Adrenal gland (tissue), 12 donors: ENCODE measurements around the gene MYADM. TPM values are rescaled to one million over a fixed set of nuclear protein-coding genes. Genes with fewer than 3 reads are reported as not detected.

ENCODE experiments used
- DNase-seq, 7 donors: peaks; one replicate each; pipeline ENCODE4 v3.0.0-alpha.2; 2019 to 2020
- H3K27ac ChIP-seq, 5 donors: fragments of 200-600 bp; sonication (generic) in 4 of 5; 1 replicate in 3 of 5; 2 replicates in 2 of 5; pipeline versions ENCODE4 v1.5.1 to v1.8.0; 2016 to 2020; ENCODE audit warnings: mild to moderate bottlenecking in 1 of 5
- H3K27me3 ChIP-seq: fragments of 200-600 bp; 2 replicates; pipeline ENCODE4 v1.8.0; 2021
- H3K36me3 ChIP-seq, 2 donors: fragments of 200-600 bp; replicated peaks in 1 of 2; 1 replicate in 1 of 2; 2 replicates in 1 of 2; pipeline versions ENCODE4 v1.5.1 to v1.8.0; 2018 to 2022
- H3K4me1 ChIP-seq, 2 donors: fragments of 200-600 bp; replicated peaks in 1 of 2; 1 replicate in 1 of 2; 2 replicates in 1 of 2; pipeline versions ENCODE4 v1.5.1 to v1.8.0; 2018 to 2021
- H3K4me3 ChIP-seq, 4 donors: fragments of 200-600 bp; sonication (generic) in 3 of 4; one replicate each; pipeline ENCODE4 v1.5.1; 2016 to 2018
- H3K9me3 ChIP-seq, 3 donors: fragments of 200-600 bp; sonication (generic) in 1 of 3; replicated peaks in 1 of 3; 1 replicate in 2 of 3; 2 replicates in 1 of 3; pipeline versions ENCODE4 v1.5.1 to v1.8.0; 2016 to 2021
- POLR2A ChIP-seq, 2 donors: fragments of 450-650 bp; IDR thresholded peaks; one replicate each; pipeline ENCODE4 v1.6.1; 2017; ENCODE audit warnings: antibody characterized with exemption in 2 of 2, mild to moderate bottlenecking in 2 of 2, moderate library complexity in 1 of 2
- WGBS, 4 donors: extraction: QIAGEN DNeasy Blood & Tissue Kit in 2 of 4; methylation state at CpG; one replicate each; pipeline versions ENCODE4 v1.1.5 to v1.1.7; 2013 to 2017; 5-methylcytosine and 5-hydroxymethylcytosine counted together
- intact Hi-C, 2 donors: fragments of 100-400 bp; cut with DNase I; formaldehyde crosslinking; loops; one replicate each; pipeline versions ENCODE4 v1.14.1 to v1.15.0; 2022 to 2023
- polyA plus RNA-seq, 3 donors: library from polyadenylated mRNA; stranded (reverse); fragments of 200-250 nt in 2 of 3; fragments of 350-450 nt in 1 of 3; fragmentation: Illumina TruSeq in 1 of 3; extraction: RNeasy Lipid Tissue Mini Kit (QIAGEN cat#74804) in 1 of 3; gene quantifications; one replicate each; pipeline ENCODE4 v1.2.3, GENCODE V29; 2013 to 2014
- total RNA-seq, 9 donors: library from RNA; depleted of rRNA in 4 of 9; stranded (reverse); fragments of >200 nt in 4 of 9; fragments of 120-200 nt in 1 of 9; fragmentation: NEBNext Ultra II Directional in 1 of 9; extraction: Animal tissue kit (Norgen Biotek cat#: 25700) in 1 of 9; gene quantifications; one replicate each; pipeline versions ENCODE4 v1.1.0 to v1.2.4, GENCODE V29; 2013 to 2023
- TF ChIP-seq, protein P1 (sequence below), 6 experiments: fragments of 450-650 bp in 4 of 6; fragments of 200-600 bp in 2 of 6; sonication (generic) in 1 of 6; IDR thresholded peaks; 1 replicate in 5 of 6; 2 replicates in 1 of 6; pipeline versions ENCODE4 v1.5.1 to v1.8.0; 2016 to 2021; ENCODE audit warnings: antibody characterized with exemption in 6 of 6, mild to moderate bottlenecking in 2 of 6, moderate library complexity in 1 of 6
- donor health status: healthy with polysubstance abuse.
- donor health status: Bipolar disorder and iron deficiency.
- donor health status: DM: yes; HTN: yes; CAD: no.
- donor health status: DM: no; HTN: no; CAD: no.
- donor health status: DM: no; HTN: no; CAD: no.
- donor health status: DM: yes; HTN: yes; CAD: no.

MYADM gene
- total and polyA plus RNA-seq, 12 donors, result 6.5 to 74.0 (median 38.1) TPM

DNA sequence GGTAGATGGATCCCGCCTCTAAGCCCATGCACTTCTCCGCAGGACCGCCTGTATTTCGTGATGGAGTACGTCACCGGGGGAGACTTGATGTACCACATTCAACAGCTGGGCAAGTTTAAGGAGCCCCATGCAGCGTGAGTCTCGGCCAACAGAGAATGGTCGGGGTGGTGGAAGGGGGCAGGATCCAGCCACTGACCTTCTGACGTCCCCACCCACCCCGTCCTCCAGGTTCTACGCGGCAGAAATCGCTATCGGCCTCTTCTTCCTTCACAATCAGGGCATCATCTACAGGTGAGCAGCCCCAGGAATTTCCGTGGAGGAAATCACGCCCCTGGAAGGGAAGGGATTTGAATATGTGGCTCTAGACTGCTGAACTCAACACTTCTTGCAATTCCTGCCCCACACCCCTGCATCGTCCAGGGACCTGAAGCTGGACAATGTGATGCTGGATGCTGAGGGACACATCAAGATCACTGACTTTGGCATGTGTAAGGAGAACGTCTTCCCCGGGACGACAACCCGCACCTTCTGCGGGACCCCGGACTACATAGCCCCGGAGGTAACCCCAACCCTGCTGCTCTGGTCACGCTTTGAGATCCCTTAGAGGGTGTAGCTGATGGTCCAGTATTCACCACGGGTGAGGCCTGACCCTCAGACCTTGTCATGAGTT is 32.6 kb downstream of the MYADM start:
- intact Hi-C loops, result no loop called here
- no peaks in the 10 kb centered on the region for H3K9me3 ChIP-seq
- H3K27ac ChIP-seq, result no peak overlapping the region
- H3K36me3 ChIP-seq, result no peaks in the 10 kb centered on the region
- no peak for DNase-seq
- TF ChIP-seq POLR2A (IDR thresholded peaks at IDR 0.05), result no peak
- TF ChIP-seq, protein P1, sequence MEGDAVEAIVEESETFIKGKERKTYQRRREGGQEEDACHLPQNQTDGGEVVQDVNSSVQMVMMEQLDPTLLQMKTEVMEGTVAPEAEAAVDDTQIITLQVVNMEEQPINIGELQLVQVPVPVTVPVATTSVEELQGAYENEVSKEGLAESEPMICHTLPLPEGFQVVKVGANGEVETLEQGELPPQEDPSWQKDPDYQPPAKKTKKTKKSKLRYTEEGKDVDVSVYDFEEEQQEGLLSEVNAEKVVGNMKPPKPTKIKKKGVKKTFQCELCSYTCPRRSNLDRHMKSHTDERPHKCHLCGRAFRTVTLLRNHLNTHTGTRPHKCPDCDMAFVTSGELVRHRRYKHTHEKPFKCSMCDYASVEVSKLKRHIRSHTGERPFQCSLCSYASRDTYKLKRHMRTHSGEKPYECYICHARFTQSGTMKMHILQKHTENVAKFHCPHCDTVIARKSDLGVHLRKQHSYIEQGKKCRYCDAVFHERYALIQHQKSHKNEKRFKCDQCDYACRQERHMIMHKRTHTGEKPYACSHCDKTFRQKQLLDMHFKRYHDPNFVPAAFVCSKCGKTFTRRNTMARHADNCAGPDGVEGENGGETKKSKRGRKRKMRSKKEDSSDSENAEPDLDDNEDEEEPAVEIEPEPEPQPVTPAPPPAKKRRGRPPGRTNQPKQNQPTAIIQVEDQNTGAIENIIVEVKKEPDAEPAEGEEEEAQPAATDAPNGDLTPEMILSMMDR (IDR thresholded peaks at IDR 0.05), result no peak
- H3K4me1 ChIP-seq, result no peaks in the 10 kb centered on the region
- no peak overlapping the region for H3K4me3 ChIP-seq
- 80 to 90% (median 88%) methylated on average over 14 to 27 of the region's 27 CpGs for WGBS, 4 donors
- peaks cover 20% of the 10 kb centered on the region for H3K27me3 ChIP-seq

DNA sequence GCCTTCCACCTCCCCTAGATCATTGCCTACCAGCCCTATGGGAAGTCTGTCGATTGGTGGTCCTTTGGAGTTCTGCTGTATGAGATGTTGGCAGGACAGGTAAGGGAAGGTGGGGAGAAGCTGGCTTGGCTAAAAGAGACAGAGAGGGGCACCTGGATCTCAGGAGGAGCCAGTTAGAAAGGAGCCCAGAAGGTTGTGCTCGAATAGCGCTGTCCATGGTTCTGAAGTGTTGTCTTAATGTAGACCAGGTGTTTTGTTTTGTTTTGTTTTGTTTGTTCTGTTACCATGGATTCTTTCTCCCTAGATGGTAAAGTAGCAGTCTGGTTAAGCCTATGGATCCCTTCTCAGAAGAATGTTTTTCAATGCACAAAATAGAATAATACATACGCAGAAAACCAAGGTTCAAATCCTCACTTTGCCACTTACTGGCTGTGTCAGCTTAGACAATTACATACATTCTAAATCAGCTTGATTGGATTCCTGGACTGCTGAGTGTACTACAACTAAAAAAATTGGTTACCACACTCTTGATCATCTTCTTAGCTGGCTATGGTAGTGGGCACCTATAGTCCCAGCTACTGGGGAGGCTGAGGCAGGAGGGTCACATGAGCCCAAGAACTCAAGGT is 35.5 kb downstream of the MYADM start:
- Histone ChIP-seq H3K4me3 (no peak overlapping the region), H3K9me3 (no peaks in the 10 kb centered on the region), H3K36me3 (no peaks in the 10 kb centered on the region), H3K27ac (no peak overlapping the region), H3K4me1 (no peaks in the 10 kb centered on the region), H3K27me3 (peaks cover 21% of the 10 kb centered on the region)
- intact Hi-C loops, result no loop called here
- peak in 2 of 7 donors; percentile 6 to 32 for DNase-seq
- no peak for TF ChIP-seq POLR2A (IDR thresholded peaks at IDR 0.05)
- TF ChIP-seq, protein P1 (IDR thresholded peaks at IDR 0.05), result no peak
- whole genome bisulfite sequencing, 4 donors, result 40 to 54% (median 44%) methylated on average over 4 of the region's 4 CpGs

GRCh38 chr19:53904909-53905308 is 37.2 kb downstream of the MYADM start:
- Histone ChIP-seq H3K9me3 (no peaks in the 10 kb centered on the region), H3K27me3 (peaks cover 32% of the 10 kb centered on the region), H3K4me1 (no peaks in the 10 kb centered on the region), H3K27ac (no peak overlapping the region), H3K36me3 (no peaks in the 10 kb centered on the region), H3K4me3 (no peak overlapping the region)
- intact Hi-C loops, result loop anchor here in 1 of 2 donors (5.0 kb wide), 1 partner anchor 117 kb away; no protein-coding TSS in a partner anchor
- no peak for DNase-seq
- TF ChIP-seq, protein P1 (IDR thresholded peaks at IDR 0.05), result no peak
- no peak for TF ChIP-seq POLR2A (IDR thresholded peaks at IDR 0.05)
- WGBS, 4 donors, result 33 to 47% (median 39%) methylated on average over 2 to 3 of the region's 3 CpGs

- Histone ChIP-seq H3K4me1 (no peaks in the 10 kb centered on the region), H3K36me3 (no peaks in the 10 kb centered on the region), H3K9me3 (no peaks in the 10 kb centered on the region), H3K27me3 (peaks cover 40% of the 10 kb centered on the region), H3K27ac (no peak overlapping the region), H3K4me3 (no peak overlapping the region)
- TF ChIP-seq POLR2A (IDR thresholded peaks at IDR 0.05), result no peak
- TF ChIP-seq, protein P1 (IDR thresholded peaks at IDR 0.05), result no peak
- intact Hi-C loops, result loop anchor here in 1 of 2 donors (5.0 kb wide), 1 partner anchor 117 kb away; no protein-coding TSS in a partner anchor
- DNase-seq, result no peak
- WGBS, 4 donors, result 33 to 67% (median 53%) methylated on average over 1 of the region's 1 CpG
Observed at GRCh38 chr19:53905787-53906186, 38.1 kb downstream of the MYADM start.
